NT2/D1 (cell line): ENCODE results near the gene EIF4G1.

Experiments
- YY1 ChIP-seq: IDR thresholded peaks from 2 replicates; pipeline ENCODE4 v1.6.1; 2011; ENCODE audit not compliant: insufficient read length, insufficient read depth
- ZNF274 ChIP-seq: IDR thresholded peaks from 2 replicates; pipeline ENCODE4 v1.6.1; 2011; ENCODE audit warnings: mild to moderate bottlenecking, low read depth, low read length

GRCh38 chr3:184345317-184346144 lies 31.1 kb downstream of the EIF4G1 start:
- TF ChIP-seq YY1 = no peak
- TF ChIP-seq ZNF274 = no peak
